Hematopoietic multipotent progenitor cell treated with erythropoietin and hydrocortisone succinate and interleukin-3 and kit ligand, for 4 days (in vitro differentiated cells): ENCODE measurements around the gene GRIN3B.
A peak's percentile ranks its signal among the peaks of the same experiment; 100 is the strongest.

ENCODE experiments used
- DNase-seq: peaks from one replicate; pipeline ENCODE4 v3.0.0-alpha.2; 2015

Gene GRIN3B

GRCh38 chr19:1008268-1009040 is 8.2 kb downstream of the GRIN3B start:
- no peak for DNase-seq

- peak; percentile 9 for DNase-seq
Observed at GRCh38 chr19:1009041-1009980, 9.1 kb downstream of the GRIN3B start.

DNA sequence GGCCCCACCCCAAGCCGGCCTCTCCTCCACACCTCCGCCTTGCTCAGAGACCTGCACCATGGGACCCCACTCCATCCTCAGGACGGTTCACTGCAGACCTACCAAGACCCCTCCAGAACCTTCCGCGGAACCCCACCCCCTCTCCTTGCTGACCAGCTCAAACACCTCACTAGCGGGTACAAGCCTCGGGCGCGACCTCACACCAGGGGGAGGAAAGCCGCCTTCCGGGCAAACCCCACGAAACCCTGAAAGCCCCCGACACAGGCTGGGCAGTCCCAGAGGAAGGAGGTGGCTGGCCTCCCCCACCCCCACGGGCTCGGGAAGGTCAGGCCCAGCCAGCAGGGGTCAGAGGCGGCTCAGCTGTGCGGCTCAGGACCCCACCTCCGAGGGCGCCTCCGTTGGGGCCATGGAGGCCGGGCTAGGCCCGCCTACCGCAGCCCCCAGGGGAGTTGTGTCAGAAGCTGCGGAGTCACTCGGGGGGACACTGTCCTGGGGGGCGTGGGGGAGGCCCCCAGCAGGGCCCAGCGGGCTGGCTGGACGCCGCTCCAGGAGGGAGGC is 9.8 kb downstream of the GRIN3B start:
- DNase-seq, result no peak

- DNase-seq, result no peak
Observed at GRCh38 chr19:1010586-1011510, 10.6 kb downstream of the GRIN3B start.

DNA sequence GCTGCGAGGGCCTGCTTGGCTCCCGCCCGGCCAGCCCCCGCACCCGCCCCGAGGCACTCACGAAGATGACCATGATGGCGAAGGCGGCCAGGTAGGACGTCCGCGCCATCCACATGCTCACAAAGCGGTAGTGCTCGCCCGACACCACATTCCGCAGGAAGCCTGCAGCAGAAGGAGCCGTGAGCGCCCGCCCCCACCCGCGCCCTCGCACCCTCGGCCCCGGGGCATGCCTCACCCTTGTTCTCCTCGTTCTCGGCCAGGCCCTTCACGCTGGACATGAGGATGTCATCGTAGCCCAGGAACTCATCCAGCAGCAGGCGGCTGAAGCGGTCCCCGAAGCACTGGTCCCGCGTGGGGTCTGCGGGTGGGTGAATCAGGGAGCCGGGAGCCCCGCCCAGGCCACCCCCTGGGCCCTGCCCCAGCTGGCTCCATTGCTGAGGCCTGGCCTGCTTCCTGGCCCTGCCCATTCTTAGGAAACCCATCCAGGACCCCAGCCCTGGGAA is 11.7 kb downstream of the GRIN3B start:
- no peak for DNase-seq

GRCh38 chr19:1012334-1012733 is 12.1 kb downstream of the GRIN3B start:
- DNase-seq, result no peak

GRCh38 chr19:1013218-1013617 is 13.0 kb downstream of the GRIN3B start:
- DNase-seq, result no peak

DNA sequence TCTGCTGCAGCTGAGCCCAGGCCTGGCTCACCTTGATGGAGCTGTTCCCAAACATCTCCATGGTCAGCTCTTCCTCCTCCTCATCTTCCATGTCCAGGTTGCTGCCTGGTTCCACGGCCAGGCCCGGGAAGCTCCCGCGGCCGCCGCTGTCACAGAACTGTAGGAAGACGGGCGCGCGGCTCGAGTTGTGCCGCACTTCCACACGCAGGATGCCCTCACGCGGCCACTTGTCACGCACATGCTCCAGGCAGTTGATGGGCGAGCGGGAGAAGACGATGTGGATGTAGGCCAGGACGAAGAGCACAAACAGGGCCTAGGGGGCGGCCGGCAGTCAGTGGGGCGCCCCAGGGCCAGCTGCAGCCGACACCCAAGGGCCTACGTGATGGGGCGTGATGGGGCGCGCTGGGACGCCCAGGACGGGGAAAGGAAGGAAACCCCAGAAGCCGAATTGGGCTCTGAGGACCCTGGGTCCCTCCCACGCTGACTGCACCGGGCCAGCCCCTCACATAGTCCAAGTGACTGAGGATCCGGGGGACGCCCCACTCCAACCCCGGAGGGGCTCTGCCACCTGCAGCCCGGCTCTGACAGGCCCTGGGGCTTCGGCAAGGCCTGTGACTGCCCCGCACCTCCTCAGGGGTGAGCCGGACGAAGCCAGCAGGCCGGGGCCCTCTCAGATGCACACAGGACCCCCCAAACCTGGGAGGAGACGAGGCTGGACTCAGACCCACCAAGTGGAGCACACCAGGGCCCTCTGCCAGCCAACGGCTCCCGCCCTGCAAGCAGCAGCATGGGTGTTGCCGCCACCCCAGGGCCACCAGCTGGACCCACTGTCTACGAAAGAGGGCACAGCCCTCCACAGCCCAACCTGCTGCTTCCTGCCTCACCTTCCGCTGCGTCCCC is 14.2 kb downstream of the GRIN3B start:
- DNase-seq, result no peak

- no peak for DNase-seq
Observed at GRCh38 chr19:1015061-1015781, 15.0 kb downstream of the GRIN3B start.

GRCh38 chr19:1015782-1016646 is 15.8 kb downstream of the GRIN3B start:
- no peak for DNase-seq

DNA sequence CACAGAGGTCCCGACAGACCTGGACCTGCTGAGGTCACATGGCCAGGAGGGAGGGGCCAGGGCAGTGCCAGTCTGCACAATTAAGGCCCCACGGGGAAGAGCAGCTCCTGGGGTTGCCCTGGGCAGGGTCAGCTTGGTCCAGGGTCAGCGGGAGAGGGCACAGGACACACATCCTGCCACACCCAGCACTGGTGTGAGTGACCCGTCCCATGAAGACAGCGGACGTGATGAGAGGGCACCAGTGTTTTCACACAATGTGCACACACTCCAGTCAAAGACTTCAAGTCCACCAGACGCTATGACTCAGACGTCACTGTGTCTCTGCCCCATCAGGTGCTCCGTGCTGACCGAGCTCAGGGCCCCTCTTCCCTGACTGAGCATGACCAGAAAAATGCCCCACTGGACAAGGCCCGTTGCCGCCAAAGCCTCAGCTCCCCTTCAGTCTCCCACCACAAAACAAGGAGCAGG is 16.5 kb downstream of the GRIN3B start:
- DNase-seq, result no peak

GRCh38 chr19:1017115-1017905 is 17.1 kb downstream of the GRIN3B start:
- peak; percentile 7 for DNase-seq

DNA sequence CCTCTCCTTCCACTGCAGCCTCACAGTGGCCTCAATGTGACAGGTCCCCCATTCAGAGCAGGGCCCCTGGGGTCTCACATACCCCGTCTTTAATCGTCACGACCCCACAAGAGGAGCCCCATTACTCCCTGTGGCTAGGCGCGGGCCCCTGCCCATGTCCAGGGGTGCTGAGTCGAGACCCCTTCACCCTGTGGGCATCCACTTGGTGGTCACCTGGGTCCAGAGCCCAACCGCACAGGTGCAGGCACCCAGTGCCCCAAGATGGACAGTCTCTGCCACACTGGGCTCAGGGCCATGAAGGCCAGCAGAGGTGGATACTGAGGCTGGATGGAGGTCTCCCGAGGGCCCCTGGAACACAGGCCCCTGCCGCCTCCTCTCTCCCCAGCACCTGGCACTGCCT is 17.7 kb downstream of the GRIN3B start:
- no peak for DNase-seq

DNA sequence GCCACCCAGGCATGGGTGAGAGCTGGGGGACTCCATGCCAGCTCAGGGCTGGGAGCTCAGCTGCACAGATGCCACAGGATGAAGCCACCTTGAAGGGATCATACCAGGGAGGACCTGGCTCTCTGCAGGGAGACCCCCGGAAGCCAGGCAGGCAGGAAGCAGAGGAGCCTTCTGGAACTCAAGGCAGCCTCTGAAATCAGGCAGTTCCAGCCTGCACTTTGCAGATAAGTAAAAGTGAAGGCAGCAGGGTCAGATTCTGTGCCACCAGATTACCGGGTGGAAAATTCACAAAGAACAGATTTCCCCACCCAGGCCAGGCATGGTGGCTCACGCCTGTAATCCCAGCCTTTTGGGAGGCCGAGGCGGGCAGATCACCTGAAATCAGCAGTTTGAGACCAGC is 18.2 kb downstream of the GRIN3B start:
- DNase-seq, result peak; percentile 78

- DNase-seq, result peak; percentile 13
Observed at GRCh38 chr19:1018932-1019615, 18.9 kb downstream of the GRIN3B start.

DNA sequence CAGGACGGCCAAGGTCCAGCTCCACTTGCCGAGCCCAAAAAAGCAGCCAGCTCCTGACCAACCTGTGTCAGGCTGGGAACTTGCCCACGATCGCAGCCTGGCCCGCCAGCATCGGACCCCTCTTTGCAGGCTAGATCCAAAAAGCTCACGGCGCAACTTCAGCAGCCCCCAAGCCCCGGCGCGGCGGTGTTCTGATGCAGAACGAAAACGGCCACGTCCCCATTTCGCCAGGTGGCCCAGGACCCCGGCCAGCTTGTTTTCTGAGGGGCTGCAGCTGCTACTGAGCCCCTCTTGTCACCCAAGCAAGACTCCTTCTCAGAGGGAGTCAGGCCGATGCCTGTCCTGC is 19.4 kb downstream of the GRIN3B start:
- no peak for DNase-seq

DNA sequence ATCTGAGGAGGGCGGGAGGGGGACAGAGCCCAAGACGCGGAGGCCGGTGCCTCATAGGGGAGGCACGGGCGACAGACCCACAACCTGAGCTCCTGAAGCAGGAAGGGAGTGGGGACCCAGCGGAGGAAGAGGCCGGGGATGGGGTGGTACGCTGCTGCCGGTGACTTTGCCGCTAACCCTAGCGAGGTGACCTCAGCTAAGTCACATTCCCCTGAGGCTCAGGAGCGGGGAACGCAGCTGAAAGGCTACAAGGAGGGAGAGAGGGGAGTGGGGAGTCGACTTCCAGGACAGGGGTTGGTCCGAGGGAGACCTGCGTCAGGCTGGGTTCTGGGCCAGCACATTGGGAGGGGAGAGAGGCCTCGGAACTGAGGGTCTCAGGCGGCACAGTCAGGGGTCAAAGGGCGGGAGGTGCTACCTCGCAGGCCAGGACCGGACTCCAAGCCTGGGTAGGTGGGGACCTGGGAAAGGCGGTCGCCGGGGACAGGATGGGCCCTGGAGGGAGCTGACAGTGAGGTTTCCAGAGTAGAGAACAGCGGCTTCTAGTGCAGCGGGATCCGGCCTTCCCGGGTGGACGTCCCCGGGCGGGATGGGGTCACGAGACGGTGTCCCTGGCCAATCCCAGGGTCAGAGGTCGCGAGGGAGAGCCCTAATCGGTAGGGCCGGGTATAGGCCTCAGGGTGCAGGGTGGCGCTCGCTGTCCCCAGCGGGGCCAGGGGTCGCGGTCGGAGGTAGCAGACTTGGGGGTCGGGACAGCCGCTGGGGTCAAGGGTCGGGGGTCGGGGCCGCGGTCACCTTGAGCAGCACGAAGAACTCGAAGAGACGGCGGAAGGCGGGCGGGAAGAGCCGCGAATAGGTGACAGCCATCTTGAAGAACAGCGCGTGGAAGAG is 20.0 kb downstream of the GRIN3B start:
- DNase-seq, result peak; percentile 37
